Mucosa of rectum (tissue), 2 donors: ENCODE measurements around the gene BLOC1S1.

ENCODE experiments used
- H3K27ac ChIP-seq, 2 donors: one replicate each; pipeline ENCODE4 v1.7.0; 2013; ENCODE audit warnings: inconsistent platforms in 2 of 2, low read depth in 2 of 2, low read length in 2 of 2
- H3K27me3 ChIP-seq, 2 donors: one replicate each; pipeline ENCODE4 v1.7.0; 2013; ENCODE audit warnings: low read length in 2 of 2; ENCODE audit not compliant: control insufficient read depth in 2 of 2, insufficient read depth in 2 of 2
- H3K36me3 ChIP-seq, 2 donors: one replicate each; pipeline ENCODE4 v1.7.0; 2013; ENCODE audit warnings: low read length in 2 of 2; ENCODE audit not compliant: control insufficient read depth in 2 of 2, insufficient read depth in 2 of 2
- H3K4me1 ChIP-seq, 2 donors: one replicate each; pipeline ENCODE4 v1.7.0; 2013; ENCODE audit warnings: low read length in 2 of 2, mild to moderate bottlenecking in 1 of 2; ENCODE audit not compliant: control insufficient read depth in 2 of 2, insufficient read depth in 2 of 2
- H3K4me3 ChIP-seq, 2 donors: one replicate each; pipeline ENCODE4 v1.7.0; 2013; ENCODE audit warnings: low read length in 2 of 2
- H3K9ac ChIP-seq, 2 donors: one replicate each; pipeline ENCODE4 v1.7.0; 2013; ENCODE audit warnings: low read length in 2 of 2, low read depth in 1 of 2, mild to moderate bottlenecking in 1 of 2
- H3K9me3 ChIP-seq, 2 donors: one replicate each; pipeline ENCODE4 v1.7.0; 2013; ENCODE audit warnings: low read length in 2 of 2; ENCODE audit not compliant: control insufficient read depth in 2 of 2
- donor health status: healthy.
- donor health status: Normal muscosa, but diverticular disease.

BLOC1S1 gene

GRCh38 chr12:55726971-55727370 lies 11.1 kb downstream of the BLOC1S1 start:
- H3K27ac ChIP-seq, result peak overlapping the region; percentile 93 to 99
- H3K9me3 ChIP-seq, result no peaks in the 10 kb centered on the region
- H3K4me1 ChIP-seq, result peaks cover 43 to 54% of the 10 kb centered on the region in 2 donors

GRCh38 chr12:55727643-55728185 lies 11.9 kb downstream of the BLOC1S1 start:
- H3K9me3 ChIP-seq, result no peaks in the 10 kb centered on the region
- peaks cover 29 to 37% of the 10 kb centered on the region in 2 donors for H3K36me3 ChIP-seq
- H3K4me3 ChIP-seq, result peak overlapping the region; percentile 88 to 93
- H3K27me3 ChIP-seq, result no peaks in the 10 kb centered on the region
- H3K27ac ChIP-seq, result peak overlapping the region; percentile 93 to 99
- H3K9ac ChIP-seq, result peak overlapping the region; percentile 90 to 96
- H3K4me1 ChIP-seq, result peaks cover 43 to 52% of the 10 kb centered on the region in 2 donors

More at GRCh38 chr12:55726971-55727370, 11.1 kb downstream of the BLOC1S1 start:
- Histone ChIP-seq H3K27me3 (no peaks in the 10 kb centered on the region), H3K4me3 (peak overlapping the region; percentile 88 to 93), H3K9ac (peak overlapping the region; percentile 90 to 96), H3K36me3 (peaks cover 29 to 34% of the 10 kb centered on the region in 2 donors)

- H3K27ac ChIP-seq, result peak overlapping the region; percentile 93 to 99
- H3K4me3 ChIP-seq, result peak overlapping the region; percentile 88 to 93
- H3K9me3 ChIP-seq, result no peaks in the 10 kb centered on the region
- H3K9ac ChIP-seq, result peak overlapping the region; percentile 90 to 96
- peaks cover 26 to 34% of the 10 kb centered on the region in 2 donors for H3K36me3 ChIP-seq
- no peaks in the 10 kb centered on the region for H3K27me3 ChIP-seq
- peaks cover 43 to 48% of the 10 kb centered on the region in 2 donors for H3K4me1 ChIP-seq
These were observed 12.5 kb downstream of the BLOC1S1 start for GRCh38 chr12:55728186-55728938.

GRCh38 chr12:55728939-55729818 lies 13.3 kb downstream of the BLOC1S1 start, which contains the start of gene CD63:
Gene CD63 (minus strand): TSS chr12:55729009. CDS start chr12:55728341, 668 bp downstream.
- no peaks in the 10 kb centered on the region for H3K27me3 ChIP-seq
- H3K36me3 ChIP-seq, result peaks cover 23 to 27% of the 10 kb centered on the region in 2 donors
- peak within 1 kb of the TSS; percentile 88 to 93 for H3K4me3 ChIP-seq
- no peaks in the 10 kb centered on the region for H3K9me3 ChIP-seq
- peak within 1 kb of the TSS; percentile 93 to 99 for H3K27ac ChIP-seq
- peaks cover 36 to 40% of the 10 kb centered on the region in 2 donors for H3K4me1 ChIP-seq
- peak within 1 kb of the TSS; percentile 90 to 96 for H3K9ac ChIP-seq

GRCh38 chr12:55729819-55730818 lies 14.3 kb downstream of the BLOC1S1 start:
- Histone ChIP-seq H3K36me3 (peaks cover 13 to 18% of the 10 kb centered on the region in 2 donors), H3K4me3 (peak overlapping the region; percentile 88 to 93), H3K27me3 (no peaks in the 10 kb centered on the region), H3K4me1 (peaks cover 27 to 30% of the 10 kb centered on the region in 2 donors), H3K9me3 (no peaks in the 10 kb centered on the region), H3K27ac (peak overlapping the region; percentile 93 to 99), H3K9ac (peak overlapping the region; percentile 90 to 96)

- Histone ChIP-seq H3K27ac (no peak overlapping the region), H3K4me1 (peaks cover 23 to 24% of the 10 kb centered on the region in 2 donors), H3K9me3 (no peaks in the 10 kb centered on the region)
These were observed 16.4 kb downstream of the BLOC1S1 start for GRCh38 chr12:55732288-55732687.

GRCh38 chr12:55733021-55733555 lies 17.2 kb downstream of the BLOC1S1 start:
- H3K4me3 ChIP-seq, result no peak overlapping the region
- no peak overlapping the region for H3K27ac ChIP-seq
- no peaks in the 10 kb centered on the region for H3K27me3 ChIP-seq
- H3K36me3 ChIP-seq, result peaks cover 0 to 3% of the 10 kb centered on the region in 2 donors
- no peaks in the 10 kb centered on the region for H3K9me3 ChIP-seq
- no peak overlapping the region for H3K9ac ChIP-seq
- H3K4me1 ChIP-seq, result peaks cover 20 to 24% of the 10 kb centered on the region in 2 donors

More at GRCh38 chr12:55732288-55732687, 16.4 kb downstream of the BLOC1S1 start:
- Histone ChIP-seq H3K27me3 (no peaks in the 10 kb centered on the region), H3K4me3 (no peak overlapping the region), H3K36me3 (peaks cover 0 to 3% of the 10 kb centered on the region in 2 donors), H3K9ac (no peak overlapping the region)

GRCh38 chr12:55733858-55734257 lies 18.0 kb downstream of the BLOC1S1 start:
- Histone ChIP-seq H3K4me3 (no peak overlapping the region), H3K36me3 (peaks cover 0 to 3% of the 10 kb centered on the region in 2 donors), H3K27ac (no peak overlapping the region), H3K27me3 (no peaks in the 10 kb centered on the region), H3K4me1 (peaks cover 21 to 29% of the 10 kb centered on the region in 2 donors), H3K9me3 (no peaks in the 10 kb centered on the region), H3K9ac (no peak overlapping the region)

GRCh38 chr12:55734595-55734994 lies 18.7 kb downstream of the BLOC1S1 start:
- Histone ChIP-seq H3K27ac (no peak overlapping the region), H3K4me1 (peaks cover 19 to 26% of the 10 kb centered on the region in 2 donors), H3K9ac (no peak overlapping the region), H3K36me3 (peaks cover 0 to 3% of the 10 kb centered on the region in 2 donors), H3K27me3 (no peaks in the 10 kb centered on the region), H3K4me3 (no peak overlapping the region), H3K9me3 (no peaks in the 10 kb centered on the region)
